HCT116 (cell line): ENCODE measurements around the gene RECQL5. TPM values are rescaled to one million over a fixed set of nuclear protein-coding genes. Genes with fewer than 3 reads are reported as not detected.

Experiments used
- ATAC-seq: fragments of 200-7000 bp; cut with Tn5 transposase; 2 replicates; pipeline ENCODE4 v1.9.1; 2020; ENCODE audit warnings: mild to moderate bottlenecking, moderate library complexity
- BruUV-seq: library from RNA; stranded (reverse); fragments of 400-500 nt; replicated peaks from 2 replicates; lab custom pipeline; 2021; lab: Mats Ljungman, UMichigan
- CTCF ChIA-PET: fragments of 300-600 bp; sonication (Branson Sonifier 250); formaldehyde crosslinking; loops from one replicate; lab custom pipeline; 2021; ENCODE audit warnings: antibody characterized with exemption; lab: Charles Lee
- POLR2A ChIA-PET: fragments of 300-600, 350-600 bp; sonication (Branson Sonifier 250); formaldehyde crosslinking; loops from one replicate; lab custom pipeline; 2021; ENCODE audit warnings: antibody characterized with exemption; lab: Charles Lee
- RAD21 ChIA-PET, 2 experiments: fragments of 300-600 bp; sonication (Branson Sonifier 250); formaldehyde crosslinking; loops; one replicate each; lab custom pipeline; 2023; ENCODE audit warnings: low total read pairs in 2 of 2; ENCODE audit not compliant: uncharacterized antibody in 2 of 2, unreplicated experiment in 2 of 2, low non-redundant PET in 1 of 2; lab: Charles Lee
- DNase-seq: peaks from one replicate; pipeline ENCODE4 v3.0.0-alpha.2; 2010; ENCODE audit warnings: low read depth, low spot score
- H2AFZ ChIP-seq: fragments of 200-600 bp; shearing (Covaris generic), sonication (generic); 2 replicates; pipeline ENCODE4 v1.6.1; 2017; ENCODE audit warnings: low read depth, mixed run types, mixed read lengths, antibody characterized with exemption, low read length; ENCODE audit not compliant: poor library complexity, severe bottlenecking
- H3K27ac ChIP-seq: 2 replicates; pipeline ENCODE4 v1.5.1; 2012; ENCODE audit warnings: low read depth, low read length
- H3K27me3 ChIP-seq: fragments of 200-600 bp; sonication (generic); 2 replicates; pipeline ENCODE4 v1.6.1; 2016; ENCODE audit warnings: mixed run types, low read length, mixed read lengths; ENCODE audit not compliant: insufficient read depth
- H3K36me3 ChIP-seq, 2 experiments: fragments of 200-500 bp in 1 of 2; fragments of 200-600 bp in 1 of 2; sonication (Bioruptor generic) in 1 of 2; sonication (generic) in 1 of 2; 2 replicates each; pipeline versions ENCODE4 v1.5.1 to v1.6.1; 2014 to 2016; ENCODE audit warnings: low read length in 2 of 2, inconsistent platforms in 1 of 2, mixed read lengths in 1 of 2, mixed run types in 1 of 2; ENCODE audit not compliant: insufficient read depth in 2 of 2, control insufficient read depth in 1 of 2
- H3K4me1 ChIP-seq, 2 experiments: fragments of 200-600 bp in 1 of 2; sonication (generic) in 1 of 2; 2 replicates each; pipeline versions ENCODE4 v1.5.1 to v1.6.1; 2012 to 2017; ENCODE audit warnings: low read length in 2 of 2, inconsistent platforms in 1 of 2, mild to moderate bottlenecking in 1 of 2, mixed read lengths in 1 of 2, mixed run types in 1 of 2, moderate library complexity in 1 of 2; ENCODE audit not compliant: insufficient read depth in 2 of 2, control insufficient read depth in 1 of 2
- H3K4me2 ChIP-seq: fragments of 200-600 bp; sonication (generic); 2 replicates; pipeline ENCODE4 v1.6.1; 2017; ENCODE audit warnings: mixed run types, low read length, mixed read lengths
- H3K4me3 ChIP-seq, 2 experiments: fragments of 200-600 bp in 1 of 2; sonication (generic) in 1 of 2; replicated peaks in 1 of 2; 2 replicates each; pipeline ENCODE4 v1.5.1; 2011 to 2016; ENCODE audit warnings: low read length in 2 of 2, control low read depth in 1 of 2, low read depth in 1 of 2, mild to moderate bottlenecking in 1 of 2, mixed read lengths in 1 of 2, mixed run types in 1 of 2
- H3K79me2 ChIP-seq: fragments of 200-600 bp; sonication (generic); 2 replicates; pipeline ENCODE4 v1.6.1; 2017; ENCODE audit warnings: mild to moderate bottlenecking, mixed run types, low read length, moderate library complexity, mixed read lengths; ENCODE audit not compliant: insufficient read depth
- H3K9ac ChIP-seq: fragments of 200-600 bp; sonication (generic); 2 replicates; pipeline ENCODE4 v1.6.1; 2016; ENCODE audit warnings: low read length, mixed read lengths
- H3K9me2 ChIP-seq: fragments of 200-600 bp; sonication (generic), shearing (Covaris generic); 2 replicates; pipeline ENCODE4 v1.6.1; 2017; ENCODE audit warnings: mixed run types, mild to moderate bottlenecking, moderate library complexity; ENCODE audit not compliant: insufficient read depth
- H3K9me3 ChIP-seq, 2 experiments: fragments of 200-500 bp in 1 of 2; fragments of 200-600 bp in 1 of 2; sonication (Bioruptor generic) in 1 of 2; sonication (generic) in 1 of 2; 2 replicates each; pipeline ENCODE4 v1.6.1; 2014 to 2017; ENCODE audit warnings: low read length in 2 of 2, mixed read lengths in 2 of 2, inconsistent platforms in 1 of 2, low read depth in 1 of 2, mild to moderate bottlenecking in 1 of 2, mixed run types in 1 of 2, moderate library complexity in 1 of 2; ENCODE audit not compliant: control insufficient read depth in 1 of 2, insufficient read depth in 1 of 2
- H4K20me1 ChIP-seq: fragments of 200-600 bp; sonication (generic), shearing (Covaris generic); 2 replicates; pipeline ENCODE4 v1.6.1; 2017; ENCODE audit warnings: mixed run types, mild to moderate bottlenecking, moderate library complexity; ENCODE audit not compliant: insufficient read depth
- CBX3 ChIP-seq: IDR thresholded peaks from 2 replicates; pipeline ENCODE4 v1.6.1; 2012; ENCODE audit warnings: low read depth
- JUND ChIP-seq: IDR thresholded peaks from 2 replicates; pipeline ENCODE4 v1.6.1; 2012
- POLR2AphosphoS5 ChIP-seq: IDR thresholded peaks from 2 replicates; pipeline ENCODE4 v1.6.1; 2011; ENCODE audit warnings: mild to moderate bottlenecking, low read depth, low read length, moderate library complexity
- RAD21 ChIP-seq: IDR thresholded peaks from 2 replicates; pipeline ENCODE4 v1.6.1; 2012; ENCODE audit warnings: low read depth, mild to moderate bottlenecking
- REST ChIP-seq: IDR thresholded peaks from 2 replicates; pipeline ENCODE4 v1.6.1; 2012; ENCODE audit warnings: low read depth
- SIN3A ChIP-seq: IDR thresholded peaks from 2 replicates; pipeline ENCODE4 v1.6.1; 2012; ENCODE audit warnings: low read depth
- SP1 ChIP-seq: IDR thresholded peaks from 2 replicates; pipeline ENCODE4 v1.6.1; 2012; ENCODE audit warnings: low read depth
- SRF ChIP-seq: IDR thresholded peaks from 2 replicates; pipeline ENCODE4 v1.6.1; 2012; ENCODE audit warnings: low read depth
- ZFX ChIP-seq: fragments of 450-650 bp; IDR thresholded peaks from 2 replicates; pipeline ENCODE4 v1.6.1; 2017
- intact Hi-C: fragments of 100-400 bp; cut with micrococcal nuclease; formaldehyde crosslinking; loops from 2 replicates; pipeline ENCODE4 v1.10.0; 2022
- total RNA-seq: library from RNA; stranded (reverse); gene quantifications from one replicate; pipeline ENCODE4 v1.2.1, GENCODE V29; 2021; ENCODE audit not compliant: unreplicated experiment
- TF ChIP-seq, protein P1 (sequence below): IDR thresholded peaks from 2 replicates; pipeline ENCODE4 v1.6.1; 2012

RECQL5 gene
- total RNA-seq, 1 experiment from 2014 or later: 83.3 TPM

DNA sequence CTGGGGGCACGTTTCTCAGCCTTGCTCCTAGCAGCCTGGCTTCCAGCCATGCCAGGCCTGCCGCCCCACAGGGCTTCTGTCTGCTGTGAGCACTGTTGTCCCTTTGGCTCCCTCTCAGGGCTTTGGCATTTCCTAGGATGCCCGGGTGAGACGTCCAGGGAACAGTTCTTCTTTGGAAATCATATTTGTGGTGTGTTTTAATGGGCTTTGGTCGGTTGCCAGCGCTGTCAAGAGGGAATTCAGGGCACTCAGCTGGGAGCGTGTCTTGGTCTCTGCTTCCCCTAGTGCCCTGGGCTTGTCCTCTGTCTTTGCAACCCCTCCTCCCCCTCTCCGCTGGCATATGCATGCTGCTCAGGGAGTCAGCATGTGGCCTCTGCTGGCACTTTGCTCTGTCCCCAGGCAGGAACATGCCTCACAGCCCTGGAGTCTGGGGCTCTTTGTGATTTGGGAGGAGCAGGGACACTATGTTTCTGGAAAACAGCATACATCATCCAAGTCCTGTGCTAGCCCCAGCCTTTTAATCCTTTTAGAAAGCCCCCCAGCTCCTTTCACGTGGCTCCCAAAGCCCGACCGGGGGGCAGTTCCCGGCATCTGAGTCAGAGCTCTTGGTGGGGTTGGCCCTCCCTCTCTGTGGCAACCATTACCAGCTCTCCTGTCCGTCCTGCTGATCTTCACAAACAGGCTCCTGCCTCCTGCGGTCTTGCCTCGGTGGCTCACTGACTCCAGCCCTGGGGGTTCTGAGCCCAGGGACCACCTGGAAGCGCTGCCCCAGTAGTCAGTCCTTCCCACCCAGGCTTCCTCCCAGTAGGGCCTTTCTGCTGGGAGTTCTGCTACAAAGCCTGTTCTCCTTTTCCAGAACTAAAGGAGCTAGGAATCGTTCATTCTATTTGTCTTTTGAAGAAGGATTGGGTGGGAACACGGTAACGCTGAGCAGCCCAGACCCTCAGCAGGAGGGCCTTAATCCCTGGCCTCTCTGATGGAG is 26.8 kb upstream of the RECQL5 start:
- no peaks in the 10 kb centered on the region for H3K9me3 ChIP-seq
- peak; percentile 69 for ATAC-seq
- peak overlapping the region; percentile 94 for H3K27ac ChIP-seq
- peaks cover 0 to 9% of the 10 kb centered on the region in 2 experiments; a peak in 1 of 4 replicates for H3K36me3 ChIP-seq
- no peak overlapping the region for H3K4me3 ChIP-seq
- POLR2A ChIA-PET: interaction anchor here (2.0 to 3.3 kb wide), 4 partner anchors 10 to 86 kb away, joined by 4 to 17 read pairs (median 14); partner anchors contain the start of gene ITGB4
- no peaks in the 10 kb centered on the region for H3K9me2 ChIP-seq
- no peak overlapping the region for H2AFZ ChIP-seq
- no peaks in the 10 kb centered on the region for H4K20me1 ChIP-seq
- BruUV-seq: no TSS peak
- H3K9ac ChIP-seq: peak overlapping the region; percentile 47
- TF ChIP-seq RAD21: peak; percentile 42; the same call in 1 of the 2 replicates
- peak; percentile 45 for TF ChIP-seq JUND
- peak; percentile 96 for TF ChIP-seq SIN3A
- TF ChIP-seq SP1: peak; percentile 84
- peak; percentile 59 for TF ChIP-seq POLR2AphosphoS5
- TF ChIP-seq SRF: no peak
- no peak for TF ChIP-seq REST
- TF ChIP-seq, protein P1, sequence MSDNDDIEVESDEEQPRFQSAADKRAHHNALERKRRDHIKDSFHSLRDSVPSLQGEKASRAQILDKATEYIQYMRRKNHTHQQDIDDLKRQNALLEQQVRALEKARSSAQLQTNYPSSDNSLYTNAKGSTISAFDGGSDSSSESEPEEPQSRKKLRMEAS: peak; percentile 98
- peak; percentile 92; the same call in 1 of the 2 replicates for TF ChIP-seq CBX3
- no peak for TF ChIP-seq ZFX
- H3K79me2 ChIP-seq: peaks cover 87% of the 10 kb centered on the region
- intact Hi-C loops: no loop called here
- RAD21 ChIA-PET: interaction anchor here (1.1 to 2.0 kb wide), 2 partner anchors 9 to 28 kb away, joined by 3 to 5 read pairs; partner anchors contain the start of gene ITGB4 (in 1 of the 2)
- no peaks in the 10 kb centered on the region for H3K27me3 ChIP-seq
- peak; percentile 76 for DNase-seq
- CTCF ChIA-PET: interaction anchor here (1.0 to 4.7 kb wide), 5 partner anchors 10 to 28 kb away, joined by 3 to 31 read pairs (median 5); partner anchors contain the start of gene ITGB4
- H3K4me1 ChIP-seq: peaks cover 85 to 99% of the 10 kb centered on the region in 2 experiments
- H3K4me2 ChIP-seq: peak overlapping the region; percentile 53
